Caki2 (cell line): ENCODE results near the gene MDM4. TPM values are rescaled to one million over a fixed set of nuclear protein-coding genes. Genes with fewer than 3 reads are reported as not detected.
A peak's percentile ranks its signal among the peaks of the same experiment; 100 is the strongest.

ENCODE experiments used
- DNase-seq: peaks from one replicate; pipeline ENCODE4 v3.0.0-alpha.2; 2015; ENCODE audit warnings: low read depth
- in situ Hi-C: cut with HindIII; loops from 2 replicates; pipeline ENCODE4 v1.10.0; 2016; ENCODE audit warnings: low sequenced_read_pairs, low pct_unique_long_range_greater_than_20kb, mixed read lengths
- total RNA-seq: library from RNA; depleted of rRNA; stranded (reverse); fragments of >200 nt; shearing (Covaris generic); gene quantifications from 2 replicates; pipeline ENCODE4 v1.2.3, GENCODE V29; 2014; ENCODE audit warnings: low replicate concordance; rRNA removed

MDM4 gene
- total RNA-seq, 1 experiment from 2014 or later, result 1.9 TPM

DNA sequence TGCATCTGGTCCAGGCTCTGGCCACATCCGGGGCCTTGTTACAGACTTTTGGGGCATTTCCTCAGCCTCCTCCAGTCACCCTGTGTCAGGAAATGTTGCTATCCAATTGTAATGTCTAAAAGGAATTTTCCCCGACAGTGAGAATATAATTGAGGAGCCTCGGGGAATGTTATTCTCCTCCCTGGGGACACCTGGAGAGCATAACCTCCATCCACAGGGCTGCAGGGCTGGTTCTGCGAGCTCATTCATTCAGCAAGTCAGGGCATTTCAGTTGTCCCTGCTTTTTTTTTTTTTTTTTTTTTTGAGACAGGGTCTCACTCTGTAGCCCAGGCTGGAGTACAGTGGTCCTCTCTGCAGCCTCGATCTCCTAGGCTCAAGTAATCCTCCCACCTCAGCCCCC, 72.6 kb downstream of the MDM4 start:
- in situ Hi-C loops, result no loop called here
- DNase-seq, result no peak

DNA sequence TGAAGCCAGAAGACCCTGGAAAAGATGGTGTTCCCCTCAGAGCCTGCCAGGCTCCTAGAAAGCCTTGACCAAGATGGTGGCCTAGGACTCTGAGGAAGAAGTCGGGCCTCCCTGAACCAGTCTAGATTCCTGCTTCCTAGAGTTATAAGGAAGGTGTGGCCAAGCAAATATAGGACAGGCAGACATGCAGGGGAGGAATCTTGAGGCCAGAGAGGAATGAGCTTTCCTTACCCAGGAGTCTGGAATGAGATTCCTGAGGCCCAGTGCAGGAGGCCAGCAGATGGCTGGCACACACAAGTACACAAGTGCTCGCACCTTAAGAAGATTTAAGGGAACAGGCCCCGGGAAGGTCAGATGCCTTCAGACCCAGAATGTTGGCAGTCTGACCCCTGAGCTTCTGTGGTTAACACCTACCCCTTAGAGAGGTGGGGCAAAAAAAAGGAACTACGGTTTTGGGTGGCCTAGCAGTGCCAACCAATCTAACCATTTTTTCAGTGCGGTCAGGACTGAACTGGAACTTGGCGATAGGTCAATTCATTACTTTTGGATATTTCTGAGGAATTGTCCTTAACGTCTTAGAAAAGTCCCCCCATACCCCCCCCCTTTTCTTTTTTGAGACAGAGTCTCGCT, 73.3 kb downstream of the MDM4 start:
- in situ Hi-C loops, result no loop called here
- DNase-seq, result no peak

- DNase-seq, result peak; percentile 3
These were observed 75.4 kb downstream of the MDM4 start for GRCh38 chr1:204591473-204592090.

DNA sequence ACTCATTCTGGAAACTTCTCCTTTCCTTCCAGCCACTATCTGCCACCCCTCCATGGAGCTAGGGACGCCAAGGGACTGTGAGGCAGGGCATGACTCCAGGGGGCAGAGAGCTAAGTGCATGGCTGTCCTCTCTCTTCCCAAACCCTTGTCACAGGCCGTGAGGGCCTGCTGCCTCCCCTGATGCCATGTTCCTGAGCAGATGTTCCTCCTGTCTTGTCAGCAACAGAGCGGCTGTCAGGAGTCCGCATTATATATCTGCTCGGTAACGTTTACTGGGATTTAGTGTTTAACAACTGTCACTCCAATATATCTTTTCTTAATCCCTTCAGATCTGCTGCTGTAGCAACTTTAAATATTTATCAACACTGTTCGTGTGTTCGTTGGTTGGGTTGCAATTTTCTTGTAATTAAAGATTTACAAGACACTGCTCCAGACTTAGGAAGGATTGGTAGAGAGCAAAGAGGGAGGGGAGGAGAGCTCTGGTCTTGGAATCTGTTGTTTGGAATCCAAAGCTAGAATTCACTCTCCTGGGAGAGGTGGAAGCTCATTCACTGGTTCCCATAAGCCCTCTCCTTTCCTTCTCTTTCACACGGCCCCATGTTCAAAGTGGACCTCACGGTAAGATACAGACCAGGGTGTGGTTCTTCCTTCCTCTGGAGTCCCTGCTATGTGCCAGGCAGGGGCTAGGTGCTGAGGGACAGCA, 76.2 kb downstream of the MDM4 start:
- in situ Hi-C loops, result no loop called here
- DNase-seq, result no peak

More at GRCh38 chr1:204591473-204592090, 75.4 kb downstream of the MDM4 start:
- in situ Hi-C loops, result no loop called here

- in situ Hi-C loops, result no loop called here
- DNase-seq, result no peak
These were observed 82.2 kb downstream of the MDM4 start for GRCh38 chr1:204598319-204598969.

DNA sequence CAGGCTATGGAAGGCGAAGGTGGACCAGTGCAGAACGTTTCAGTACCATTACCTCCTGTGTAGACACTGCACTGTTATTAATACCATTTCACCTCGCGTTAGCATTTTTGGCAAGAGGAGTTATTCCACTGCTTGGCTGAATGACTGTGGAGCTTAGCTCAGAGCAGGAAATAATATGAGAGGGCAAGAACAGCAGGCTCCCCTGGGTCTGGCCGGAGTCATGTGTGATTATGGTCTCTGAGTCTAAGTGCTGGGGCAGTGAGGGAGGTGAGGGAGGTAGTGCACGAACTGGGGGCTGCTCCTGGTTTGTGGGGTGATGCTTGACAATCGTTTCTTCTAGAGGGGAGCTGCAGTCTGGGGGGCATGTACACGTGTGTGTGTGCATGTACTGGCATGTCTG, 82.9 kb downstream of the MDM4 start:
- in situ Hi-C loops, result no loop called here
- no peak for DNase-seq

GRCh38 chr1:204599596-204599995, 83.4 kb downstream of the MDM4 start:
- in situ Hi-C loops, result no loop called here
- DNase-seq, result no peak

DNA sequence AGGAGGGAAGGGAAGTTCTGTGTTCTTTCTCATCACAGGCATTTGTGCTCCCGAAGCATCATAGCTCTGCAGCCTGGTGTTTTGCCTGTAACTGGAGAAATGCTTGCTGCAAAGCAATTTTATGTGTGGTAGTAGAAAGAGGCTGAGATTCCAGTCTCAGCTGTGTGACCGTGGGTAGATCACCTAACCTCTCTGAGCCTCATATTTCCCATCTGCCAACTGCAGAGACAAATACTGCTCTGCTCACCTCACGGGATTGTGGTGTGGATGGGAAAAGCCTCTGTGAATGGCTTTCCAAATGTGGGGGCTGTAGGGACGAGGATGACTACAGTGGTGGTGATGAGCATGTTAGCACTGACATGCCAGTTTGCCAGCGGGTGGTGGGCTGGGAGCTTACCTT, 84.0 kb downstream of the MDM4 start:
- DNase-seq, result no peak
- in situ Hi-C loops, result no loop called here

- in situ Hi-C loops, result no loop called here
- no peak for DNase-seq
These were observed 84.8 kb downstream of the MDM4 start for GRCh38 chr1:204600968-204601367.

- DNase-seq, result no peak
- in situ Hi-C loops, result no loop called here
These were observed 85.9 kb downstream of the MDM4 start for GRCh38 chr1:204602111-204602579.

DNA sequence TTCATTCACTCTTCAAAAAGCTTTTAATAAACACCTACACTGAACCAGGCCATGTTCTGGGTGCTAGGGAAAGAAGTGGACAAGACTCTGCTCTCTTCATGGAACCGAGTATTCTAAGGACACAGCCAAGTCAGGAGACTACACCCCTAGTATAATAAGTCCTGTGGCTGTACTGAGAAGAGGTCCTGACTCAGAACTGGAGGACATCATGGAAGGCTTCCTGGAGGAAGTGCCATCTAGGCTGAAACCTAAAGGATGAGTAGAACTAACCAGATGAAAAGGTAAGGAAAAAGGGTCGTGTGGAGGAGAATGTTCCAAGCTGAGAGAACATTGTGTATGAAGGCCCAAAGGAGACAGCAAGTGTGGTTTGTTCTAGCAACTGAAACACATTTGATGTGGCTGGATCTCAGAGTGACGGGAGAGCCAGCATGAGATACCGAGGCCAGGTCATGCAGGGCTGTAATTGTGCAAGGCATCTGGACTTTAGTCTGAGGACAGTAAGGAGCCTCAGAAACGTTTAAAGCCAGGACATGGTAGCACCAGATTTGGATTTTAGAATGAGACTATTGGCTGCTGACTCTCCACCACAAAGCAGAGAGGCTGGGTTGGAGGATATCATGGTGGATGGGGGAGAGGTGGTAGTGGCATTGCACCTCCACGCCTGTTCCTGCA, 86.8 kb downstream of the MDM4 start:
- DNase-seq, result no peak
- in situ Hi-C loops, result no loop called here

DNA sequence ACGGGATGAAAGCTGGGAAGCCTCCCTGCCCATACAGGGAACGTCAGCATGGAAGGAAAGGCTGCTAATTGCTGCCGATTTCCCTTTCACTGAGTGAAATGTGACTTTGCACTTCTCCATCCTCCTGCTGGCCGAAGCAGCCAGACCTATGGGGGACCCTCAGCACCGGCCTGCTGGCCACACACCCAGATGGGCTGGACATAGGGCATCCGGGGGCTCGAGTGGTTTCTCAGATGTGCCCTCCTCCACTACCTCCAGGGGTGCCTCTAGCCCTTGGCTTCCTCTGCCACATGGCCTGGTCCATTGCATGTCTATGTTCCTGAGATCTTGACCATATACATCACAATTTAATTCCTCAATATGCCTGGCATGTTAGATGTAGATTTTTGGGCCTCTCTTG, 89.6 kb downstream of the MDM4 start:
- in situ Hi-C loops, result no loop called here
- DNase-seq, result no peak

Other genes starting within 250 kb of the MDM4 start
- gene PLEKHA6, start 156.5 kb upstream of the MDM4 start, total RNA-seq, result 20.8 and 36.3 TPM in 2 replicates
- gene PPP1R15B, start 104.6 kb upstream of the MDM4 start, total RNA-seq, result 22.6 and 26.1 TPM in 2 replicates
- gene PIK3C2B, start 21.6 kb upstream of the MDM4 start, total RNA-seq, result 4.8 and 7.6 TPM in 2 replicates
- gene LRRN2, start 169.3 kb downstream of the MDM4 start, total RNA-seq, result 0.64 TPM in 1 of 2 replicates, not detected in the other